DOHH2 (cell line): Measurements from ENCODE around the gene CTNNA2.

ENCODE experiments used
- H3F3A ChIP-seq: fragments of 200-600 bp; sonication (generic), shearing (Covaris generic); 2 replicates; pipeline ENCODE4 v1.6.0; 2016; ENCODE audit warnings: antibody characterized with exemption, mild to moderate bottlenecking; ENCODE audit not compliant: control insufficient read depth, insufficient read depth
- H3K27ac ChIP-seq: fragments of 200-600 bp; sonication (generic); 2 replicates; pipeline ENCODE4 v1.5.1; 2014; ENCODE audit warnings: low read depth, mild to moderate bottlenecking, low read length, moderate library complexity
- H3K27me3 ChIP-seq: fragments of 200-600 bp; sonication (generic); 2 replicates; pipeline ENCODE4 v1.6.1; 2014; ENCODE audit warnings: mild to moderate bottlenecking, low read length, mixed read lengths; ENCODE audit not compliant: control insufficient read depth
- H3K36me3 ChIP-seq: fragments of 200-600 bp; sonication (generic); 2 replicates; pipeline ENCODE4 v1.6.1; 2014; ENCODE audit warnings: mild to moderate bottlenecking, low read length, moderate library complexity, mixed read lengths; ENCODE audit not compliant: control insufficient read depth
- H3K4me1 ChIP-seq: fragments of 200-600 bp; sonication (generic); 2 replicates; pipeline ENCODE4 v1.6.1; 2014; ENCODE audit warnings: mild to moderate bottlenecking, low read length, mixed read lengths; ENCODE audit not compliant: control insufficient read depth
- H3K4me2 ChIP-seq: fragments of 200-600 bp; sonication (generic); 2 replicates; pipeline ENCODE4 v1.6.0; 2014; ENCODE audit warnings: mild to moderate bottlenecking, low read length, moderate library complexity
- H3K4me3 ChIP-seq: fragments of 200-600 bp; sonication (generic); 2 replicates; pipeline ENCODE4 v1.5.1; 2014; ENCODE audit warnings: mild to moderate bottlenecking, low read length, mixed read lengths
- H3K79me2 ChIP-seq: fragments of 200-600 bp; sonication (generic); 2 replicates; pipeline ENCODE4 v1.6.1; 2014; ENCODE audit warnings: mild to moderate bottlenecking, low read length, mixed read lengths; ENCODE audit not compliant: control insufficient read depth
- H3K9me2 ChIP-seq: fragments of 200-600 bp; sonication (generic); replicated peaks from 2 replicates; pipeline ENCODE4 v1.6.1; 2014; ENCODE audit warnings: mild to moderate bottlenecking, low read length, mixed read lengths; ENCODE audit not compliant: control insufficient read depth
- H3K9me3 ChIP-seq: fragments of 200-600 bp; sonication (generic); 2 replicates; pipeline ENCODE4 v1.6.1; 2014; ENCODE audit warnings: antibody characterized with exemption, low read length, mixed read lengths; ENCODE audit not compliant: control insufficient read depth, insufficient read depth
- H4K20me1 ChIP-seq: fragments of 200-600 bp; sonication (generic); 2 replicates; pipeline ENCODE4 v1.6.0; 2014; ENCODE audit warnings: low read depth, mild to moderate bottlenecking, antibody characterized with exemption, low read length, moderate library complexity; ENCODE audit not compliant: control insufficient read depth, insufficient read depth
- EZH2phosphoT487 ChIP-seq: fragments of 200-600 bp; sonication (generic); IDR thresholded peaks from 2 replicates; pipeline ENCODE4 v1.6.1; 2017; ENCODE audit warnings: borderline replicate concordance, mild to moderate bottlenecking, antibody characterized with exemption, low read length, moderate library complexity, mixed read lengths
- TF ChIP-seq, protein P1 (sequence below): fragments of 200-600 bp; sonication (generic); IDR thresholded peaks from one replicate; pipeline ENCODE4 v1.5.1; 2014; ENCODE audit warnings: antibody characterized with exemption, mild to moderate bottlenecking, low read depth, low read length; ENCODE audit not compliant: poor library complexity, severe bottlenecking

CTNNA2 gene

DNA sequence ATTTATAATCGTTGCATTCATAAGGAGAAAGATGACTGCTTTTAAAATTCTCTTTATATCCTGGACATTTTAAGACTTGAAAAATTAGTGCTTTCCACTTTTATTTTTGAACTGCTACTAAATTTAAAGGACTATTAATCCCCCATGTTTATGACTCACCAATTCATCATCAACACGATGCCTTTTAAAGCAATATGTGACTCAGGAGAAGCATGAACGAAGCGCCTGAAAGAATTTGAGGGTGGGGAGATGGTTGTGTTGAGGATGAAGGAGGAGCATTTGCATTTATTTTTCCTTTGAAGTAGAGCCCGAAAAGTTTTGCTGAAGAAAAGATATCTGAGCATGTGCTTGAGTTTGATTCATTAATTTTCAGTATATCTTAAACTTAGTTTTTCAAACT lies 983.9 kb downstream of the CTNNA2 start:
- no peak overlapping the region for H3K4me2 ChIP-seq
- H3K27ac ChIP-seq = no peak overlapping the region
- TF ChIP-seq EZH2phosphoT487 = no peak
- TF ChIP-seq, protein P1, sequence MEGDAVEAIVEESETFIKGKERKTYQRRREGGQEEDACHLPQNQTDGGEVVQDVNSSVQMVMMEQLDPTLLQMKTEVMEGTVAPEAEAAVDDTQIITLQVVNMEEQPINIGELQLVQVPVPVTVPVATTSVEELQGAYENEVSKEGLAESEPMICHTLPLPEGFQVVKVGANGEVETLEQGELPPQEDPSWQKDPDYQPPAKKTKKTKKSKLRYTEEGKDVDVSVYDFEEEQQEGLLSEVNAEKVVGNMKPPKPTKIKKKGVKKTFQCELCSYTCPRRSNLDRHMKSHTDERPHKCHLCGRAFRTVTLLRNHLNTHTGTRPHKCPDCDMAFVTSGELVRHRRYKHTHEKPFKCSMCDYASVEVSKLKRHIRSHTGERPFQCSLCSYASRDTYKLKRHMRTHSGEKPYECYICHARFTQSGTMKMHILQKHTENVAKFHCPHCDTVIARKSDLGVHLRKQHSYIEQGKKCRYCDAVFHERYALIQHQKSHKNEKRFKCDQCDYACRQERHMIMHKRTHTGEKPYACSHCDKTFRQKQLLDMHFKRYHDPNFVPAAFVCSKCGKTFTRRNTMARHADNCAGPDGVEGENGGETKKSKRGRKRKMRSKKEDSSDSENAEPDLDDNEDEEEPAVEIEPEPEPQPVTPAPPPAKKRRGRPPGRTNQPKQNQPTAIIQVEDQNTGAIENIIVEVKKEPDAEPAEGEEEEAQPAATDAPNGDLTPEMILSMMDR = no peak
- H3K4me1 ChIP-seq = no peaks in the 10 kb centered on the region
- H3F3A ChIP-seq = no peaks in the 10 kb centered on the region
- no peak overlapping the region for H3K4me3 ChIP-seq
- H4K20me1 ChIP-seq = no peaks in the 10 kb centered on the region
- no peaks in the 10 kb centered on the region for H3K27me3 ChIP-seq
- no peaks in the 10 kb centered on the region for H3K79me2 ChIP-seq
- H3K36me3 ChIP-seq = no peaks in the 10 kb centered on the region
- no peaks in the 10 kb centered on the region for H3K9me3 ChIP-seq
- no peaks in the 10 kb centered on the region; the same call in 1 of the 2 replicates for H3K9me2 ChIP-seq

DNA sequence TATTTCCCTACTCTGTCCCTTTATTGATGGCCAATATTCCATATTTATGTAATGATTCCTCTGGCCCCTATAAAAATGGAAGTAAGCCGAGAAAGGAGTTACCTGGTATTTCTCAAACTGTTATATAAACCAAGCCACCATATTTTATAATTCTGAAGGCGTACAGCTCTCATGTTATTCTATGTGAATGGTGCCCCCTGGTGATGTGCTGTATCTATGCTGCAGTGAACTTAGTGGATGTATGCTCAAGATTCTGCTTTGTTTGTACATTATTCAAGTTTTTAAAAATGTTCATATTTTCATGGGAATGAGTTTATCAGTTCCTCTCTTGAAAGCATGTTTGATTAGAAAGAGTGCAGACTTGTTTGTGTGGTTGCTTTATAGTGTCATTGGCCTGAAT lies 986.2 kb downstream of the CTNNA2 start:
- no peaks in the 10 kb centered on the region for H3K36me3 ChIP-seq
- no peaks in the 10 kb centered on the region for H3F3A ChIP-seq
- H3K4me2 ChIP-seq = no peak overlapping the region
- no peaks in the 10 kb centered on the region for H3K9me3 ChIP-seq
- no peak overlapping the region for H3K27ac ChIP-seq
- H3K79me2 ChIP-seq = no peaks in the 10 kb centered on the region
- H3K4me3 ChIP-seq = no peak overlapping the region
- no peaks in the 10 kb centered on the region; the same call in 1 of the 2 replicates for H3K9me2 ChIP-seq
- H3K4me1 ChIP-seq = no peaks in the 10 kb centered on the region
- H3K27me3 ChIP-seq = no peaks in the 10 kb centered on the region
- H4K20me1 ChIP-seq = no peaks in the 10 kb centered on the region
- TF ChIP-seq EZH2phosphoT487 = no peak
- TF ChIP-seq, protein P1 = peak; percentile 25

DNA sequence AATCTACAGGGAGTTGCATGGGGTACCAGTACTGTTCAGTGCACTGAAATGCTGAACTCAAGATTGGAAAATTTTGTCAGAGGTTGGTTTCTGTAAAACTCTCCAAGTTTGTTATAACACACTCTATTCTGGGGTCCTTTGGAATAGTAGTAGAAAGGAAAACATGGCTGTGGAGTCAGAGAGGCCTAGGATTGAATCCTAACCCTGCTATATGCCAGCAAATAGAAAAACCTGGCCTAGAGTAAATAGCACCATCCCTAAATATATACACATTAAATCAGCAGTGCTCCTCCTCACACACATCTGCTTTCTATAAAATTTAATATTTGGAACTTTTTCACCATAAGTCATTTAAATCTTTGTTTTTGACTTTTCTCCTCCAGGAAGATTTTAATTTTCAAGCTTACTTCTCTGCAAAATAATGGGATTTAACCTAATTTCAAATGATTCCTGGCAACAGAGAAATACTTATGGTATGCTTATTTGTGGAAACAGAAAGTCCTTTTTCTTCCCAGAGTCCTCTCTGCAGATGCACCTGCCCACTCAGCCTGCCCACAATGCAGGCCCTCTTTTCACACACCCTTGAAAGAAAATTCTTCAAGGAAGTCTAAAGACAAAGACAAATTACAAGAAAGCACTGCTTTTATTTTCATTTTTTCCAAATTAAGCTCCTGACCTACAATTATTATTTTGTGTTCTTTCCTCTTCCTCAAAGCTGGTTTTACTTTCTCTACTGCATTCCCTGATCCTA lies 989.2 kb downstream of the CTNNA2 start:
- Histone ChIP-seq H3K4me2 (no peak overlapping the region), H3K9me2 (no peaks in the 10 kb centered on the region; the same call in 1 of the 2 replicates), H3K27ac (no peak overlapping the region), H3K4me3 (no peak overlapping the region), H3K79me2 (no peaks in the 10 kb centered on the region), H3K27me3 (no peaks in the 10 kb centered on the region), H3F3A (no peaks in the 10 kb centered on the region), H3K9me3 (no peaks in the 10 kb centered on the region), H3K4me1 (no peaks in the 10 kb centered on the region), H3K36me3 (no peaks in the 10 kb centered on the region), H4K20me1 (no peaks in the 10 kb centered on the region)
- TF ChIP-seq, protein P1 = no peak
- no peak for TF ChIP-seq EZH2phosphoT487
